AG10803 (cell line): Measurements from ENCODE around the gene CRTC3.

Experiments used
- DNase-seq: peaks from one replicate; pipeline ENCODE4 v3.0.0; 2010; ENCODE audit warnings: low read depth
- H3K4me3 ChIP-seq: 2 replicates; pipeline ENCODE4 v1.5.1; 2011; ENCODE audit warnings: mild to moderate bottlenecking, low read length, control low read depth
- CTCF ChIP-seq: conservative IDR thresholded peaks from 2 replicates; pipeline ENCODE4 v1.5.1; 2011; ENCODE audit warnings: mild to moderate bottlenecking, low read length, control low read depth, inconsistent platforms

Gene CRTC3

GRCh38 chr15:90646662-90647305 is 117.1 kb downstream of the CRTC3 start:
- no peak for DNase-seq
- H3K4me3 ChIP-seq: no peak overlapping the region
- no peak for TF ChIP-seq CTCF

GRCh38 chr15:90647326-90647725 is 117.6 kb downstream of the CRTC3 start:
- no peak for TF ChIP-seq CTCF
- DNase-seq: no peak
- no peak overlapping the region for H3K4me3 ChIP-seq

- DNase-seq: peak; percentile 70
- no peak overlapping the region for H3K4me3 ChIP-seq
- TF ChIP-seq CTCF: peak; percentile 93
Measured at GRCh38 chr15:90648137-90649070, 118.7 kb downstream of the CRTC3 start.

- DNase-seq: peak; percentile 20
- TF ChIP-seq CTCF: no peak
- H3K4me3 ChIP-seq: no peak overlapping the region
Measured at GRCh38 chr15:90650117-90650955, 120.6 kb downstream of the CRTC3 start.

DNA sequence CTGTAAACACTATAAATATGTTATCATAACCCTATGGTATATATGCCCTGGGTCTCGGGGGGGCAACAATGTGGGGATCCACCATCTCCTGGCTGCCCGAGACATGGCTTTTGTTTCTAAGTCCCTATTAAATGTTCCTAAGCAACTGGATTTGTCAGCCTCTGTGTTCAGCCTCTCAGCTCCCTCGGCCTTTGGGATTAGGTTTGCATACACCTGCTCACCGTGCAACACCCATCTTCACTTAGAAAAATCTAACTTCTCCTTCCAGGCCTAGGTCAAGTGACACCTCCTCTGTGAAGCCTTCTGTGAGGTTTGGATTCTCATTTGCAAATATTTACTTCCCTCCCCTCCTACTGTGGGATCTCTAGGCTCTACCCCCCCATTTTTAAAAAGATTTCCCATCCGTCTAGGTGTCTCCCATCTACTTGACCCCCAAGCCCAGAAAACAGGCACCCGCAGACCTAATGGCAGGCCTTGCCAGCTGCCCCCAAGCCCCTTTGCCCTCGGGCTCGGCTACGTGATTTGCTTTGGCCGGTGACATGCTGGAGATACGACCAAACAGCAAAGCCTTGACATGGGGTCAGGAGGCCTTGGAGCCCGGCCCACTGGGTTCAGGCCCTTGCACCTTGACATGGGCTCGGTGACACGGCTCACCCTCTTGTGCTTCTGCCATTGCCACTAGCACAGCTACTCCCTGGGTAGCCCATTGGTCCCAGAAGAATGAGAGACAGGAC is 121.4 kb downstream of the CRTC3 start:
- no peak overlapping the region for H3K4me3 ChIP-seq

More for the DNA sequence above, 121.4 kb downstream of the CRTC3 start:
- DNase-seq: no peak
- no peak for TF ChIP-seq CTCF
